ENCODE results near the gene KRT13. TPM values are rescaled to one million over a fixed set of nuclear protein-coding genes. Genes with fewer than 3 reads are reported as not detected.

KRT13 gene
- total and polyA plus RNA-seq, 2 donors (not counting 3 experiments of a cell fraction or from before 2014, with no cell fraction given) = not detected

GRCh38 chr17:41535764-41536481 is 30.5 kb upstream of the KRT13 start:
- no peak for FAIRE-seq
- H3K9ac ChIP-seq (replicated peaks; ENCODE audit: extremely low read depth, insufficient read depth, low read length) = no peak overlapping the region
- intact Hi-C loops (cut with micrococcal nuclease) (no loop called here), dilution Hi-C loops (cut with MboI; ENCODE audit: extremely low pct_ligation_motif_present, low sequenced_read_pairs) (no loop called here)
- no peaks in the 10 kb centered on the region for H3K9me3 ChIP-seq (replicated peaks; ENCODE audit: control insufficient read depth, insufficient read depth, low read length)
- TF ChIP-seq, protein P1, sequence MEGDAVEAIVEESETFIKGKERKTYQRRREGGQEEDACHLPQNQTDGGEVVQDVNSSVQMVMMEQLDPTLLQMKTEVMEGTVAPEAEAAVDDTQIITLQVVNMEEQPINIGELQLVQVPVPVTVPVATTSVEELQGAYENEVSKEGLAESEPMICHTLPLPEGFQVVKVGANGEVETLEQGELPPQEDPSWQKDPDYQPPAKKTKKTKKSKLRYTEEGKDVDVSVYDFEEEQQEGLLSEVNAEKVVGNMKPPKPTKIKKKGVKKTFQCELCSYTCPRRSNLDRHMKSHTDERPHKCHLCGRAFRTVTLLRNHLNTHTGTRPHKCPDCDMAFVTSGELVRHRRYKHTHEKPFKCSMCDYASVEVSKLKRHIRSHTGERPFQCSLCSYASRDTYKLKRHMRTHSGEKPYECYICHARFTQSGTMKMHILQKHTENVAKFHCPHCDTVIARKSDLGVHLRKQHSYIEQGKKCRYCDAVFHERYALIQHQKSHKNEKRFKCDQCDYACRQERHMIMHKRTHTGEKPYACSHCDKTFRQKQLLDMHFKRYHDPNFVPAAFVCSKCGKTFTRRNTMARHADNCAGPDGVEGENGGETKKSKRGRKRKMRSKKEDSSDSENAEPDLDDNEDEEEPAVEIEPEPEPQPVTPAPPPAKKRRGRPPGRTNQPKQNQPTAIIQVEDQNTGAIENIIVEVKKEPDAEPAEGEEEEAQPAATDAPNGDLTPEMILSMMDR (IDR thresholded peaks at IDR 0.05; ENCODE audit: extremely low read depth in 1 of 2, insufficient read depth in 1 of 2, low read depth in 1 of 2, low read length in 2 of 2) = no peak
- TF ChIP-seq EZH2 (IDR thresholded peaks at IDR 0.05; ENCODE audit: borderline replicate concordance, low read depth, low read length, severe bottlenecking) = no peak
- TF ChIP-seq POLR2AphosphoS5 (IDR thresholded peaks at IDR 0.05; ENCODE audit: insufficient read depth, low read depth, low read length) = no peak
- no peak for TF ChIP-seq MYC (IDR thresholded peaks at IDR 0.05; ENCODE audit: low read depth, low read length)
- no peak for TF ChIP-seq JUN (IDR thresholded peaks at IDR 0.05; ENCODE audit: borderline replicate concordance, insufficient read depth, insufficient read length, low read depth)
- no peak for TF ChIP-seq GATA2 (IDR thresholded peaks at IDR 0.05; ENCODE audit: insufficient read depth, insufficient read length, low read depth, low read length)
- TF ChIP-seq POLR2A (IDR thresholded peaks at IDR 0.05; ENCODE audit: low read depth, low read length) = no peak
- TF ChIP-seq, protein P2, sequence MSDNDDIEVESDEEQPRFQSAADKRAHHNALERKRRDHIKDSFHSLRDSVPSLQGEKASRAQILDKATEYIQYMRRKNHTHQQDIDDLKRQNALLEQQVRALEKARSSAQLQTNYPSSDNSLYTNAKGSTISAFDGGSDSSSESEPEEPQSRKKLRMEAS (IDR thresholded peaks at IDR 0.05; ENCODE audit: insufficient read depth, insufficient read length) = no peak
- TF ChIP-seq FOS (IDR thresholded peaks at IDR 0.05; ENCODE audit: borderline replicate concordance, insufficient read depth, low read length) = no peak
- H3K79me2 ChIP-seq (ENCODE audit: control insufficient read depth, insufficient read depth, low read length) = no peaks in the 10 kb centered on the region
- no peak overlapping the region for H2AFZ ChIP-seq (ENCODE audit: low read depth, low read length)
- H3K4me3 ChIP-seq (replicated peaks in 1 of 3; ENCODE audit: insufficient read depth in 1 of 3, low read depth in 1 of 3, low read length in 3 of 3) = no peak overlapping the region
- BruUV-seq (replicated peaks) = no TSS peak
- POLR2A ChIA-PET = no interaction called here
- H3K9me1 ChIP-seq (replicated peaks; ENCODE audit: control insufficient read depth, extremely low read depth, insufficient read depth, low read length) = no peaks in the 10 kb centered on the region
- CTCF ChIA-PET = interaction anchor here (1.3 to 4.2 kb wide), 5 partner anchors 11 to 130 kb away, joined by 3 to 46 read pairs (median 4); no protein-coding TSS in a partner anchor
- H3K36me3 ChIP-seq (ENCODE audit: control insufficient read depth in 2 of 2, extremely low read depth in 1 of 2, insufficient read depth in 2 of 2, low read length in 2 of 2) = no peaks in the 10 kb centered on the region
- peaks cover 3% of the 10 kb centered on the region for H3K4me1 ChIP-seq (ENCODE audit: control insufficient read depth, extremely low read depth, insufficient read depth, low read length)
- no peaks in the 10 kb centered on the region for H4K20me1 ChIP-seq (replicated peaks; ENCODE audit: control insufficient read depth, extremely low read depth, insufficient read depth, low read length)
- H3K4me2 ChIP-seq (ENCODE audit: insufficient read depth, low read length) = no peak overlapping the region
- no peaks in the 10 kb centered on the region for H3K27me3 ChIP-seq (ENCODE audit: control insufficient read depth in 2 of 2, insufficient read depth in 2 of 2, low read length in 2 of 2)
- DNase-seq (ENCODE audit: low read depth, low spot score) = no peak
- H3K27ac ChIP-seq (ENCODE audit: insufficient read depth, low read depth, low read length) = no peak overlapping the region
